ENCODE results near the gene SEMA4G.

The SEMA4G gene

GRCh38 chr10:100969187-100970075, at the start of gene SEMA4G:
TSS of gene SEMA4G (plus strand) at chr10:100969504. CDS start at chr10:100972913, 3,409 bp downstream.
- Histone ChIP-seq H3K27ac (ENCODE audit: low read depth, low read length) (no peak within 1 kb of the TSS), H3K79me2 (ENCODE audit: control insufficient read depth, insufficient read depth, low read length, unreplicated experiment) (no peaks in the 10 kb centered on the region), H2AFZ (ENCODE audit: low read length, unreplicated experiment) (peak within 1 kb of the TSS; percentile 86), H3K4me3 (ENCODE audit: low read depth, low read length) (peak within 1 kb of the TSS; percentile 75), H3K36me3 (ENCODE audit: insufficient read depth, low read length) (peaks cover 3% of the 10 kb centered on the region; the same call in 1 of the 2 replicates), H3K27me3 (ENCODE audit: insufficient read depth, low read length) (no peaks in the 10 kb centered on the region), H3K4me1 (ENCODE audit: control insufficient read depth, insufficient read depth, low read length, unreplicated experiment) (peaks cover 3% of the 10 kb centered on the region)

- no peaks in the 10 kb centered on the region for H3K4me1 ChIP-seq (ENCODE audit: control insufficient read depth, insufficient read depth, low read length, unreplicated experiment)
- no peak overlapping the region for H3K4me3 ChIP-seq (ENCODE audit: low read depth, low read length)
- peaks cover 54% of the 10 kb centered on the region for H3K36me3 ChIP-seq (ENCODE audit: insufficient read depth, low read length)
- no peak overlapping the region for H3K27ac ChIP-seq (ENCODE audit: low read depth, low read length)
- no peak overlapping the region for H2AFZ ChIP-seq (ENCODE audit: low read length, unreplicated experiment)
- no peaks in the 10 kb centered on the region for H3K27me3 ChIP-seq (ENCODE audit: insufficient read depth, low read length)
- H3K79me2 ChIP-seq (ENCODE audit: control insufficient read depth, insufficient read depth, low read length, unreplicated experiment): no peaks in the 10 kb centered on the region
These were observed 45.7 kb upstream of the SEMA4G start for GRCh38 chr10:100923580-100923979.

DNA sequence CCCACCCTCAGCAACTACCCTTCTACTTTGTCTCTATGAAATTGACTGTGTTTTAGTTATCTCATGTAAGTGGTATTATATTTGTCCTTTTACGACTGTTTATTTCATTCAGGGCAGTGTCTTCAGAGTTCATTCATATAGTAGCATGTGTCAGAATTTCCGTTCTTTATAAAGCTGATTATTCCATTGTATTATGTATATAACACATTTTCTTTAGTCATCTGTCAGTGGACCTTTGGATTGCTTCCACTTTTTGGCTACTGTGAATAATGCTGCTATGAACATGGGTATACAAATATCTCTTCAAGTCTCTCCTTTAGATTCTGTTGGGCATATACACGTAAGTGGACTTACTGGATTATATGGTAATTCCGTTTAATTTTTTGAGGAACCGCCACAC, 42.0 kb upstream of the SEMA4G start:
- Histone ChIP-seq H3K27ac (ENCODE audit: low read depth, low read length) (no peak overlapping the region), H3K27me3 (ENCODE audit: insufficient read depth, low read length) (no peaks in the 10 kb centered on the region), H3K36me3 (ENCODE audit: insufficient read depth, low read length) (peaks cover 65% of the 10 kb centered on the region), H2AFZ (ENCODE audit: low read length, unreplicated experiment) (no peak overlapping the region), H3K79me2 (ENCODE audit: control insufficient read depth, insufficient read depth, low read length, unreplicated experiment) (no peaks in the 10 kb centered on the region), H3K4me1 (ENCODE audit: control insufficient read depth, insufficient read depth, low read length, unreplicated experiment) (no peaks in the 10 kb centered on the region), H3K4me3 (ENCODE audit: low read depth, low read length) (no peak overlapping the region)

DNA sequence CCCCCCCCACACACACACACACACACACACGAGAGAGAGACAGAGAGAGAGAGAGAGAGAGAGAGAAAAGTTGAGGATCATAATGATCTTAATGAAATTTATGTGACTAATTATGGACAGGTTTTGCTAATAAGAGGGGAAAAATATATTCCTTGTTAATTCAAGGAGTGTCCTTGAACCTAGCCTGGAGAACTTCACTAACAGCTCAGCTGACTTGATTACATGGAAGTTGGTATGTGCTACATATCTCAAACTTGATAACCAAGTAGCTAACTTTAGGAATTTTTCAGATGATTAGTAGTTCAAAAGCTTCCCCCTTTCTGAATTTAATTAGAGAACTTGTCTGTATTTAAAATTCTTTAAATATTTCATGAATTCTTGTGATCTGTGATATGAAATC, 41.3 kb upstream of the SEMA4G start:
- no peak overlapping the region for H3K27ac ChIP-seq (ENCODE audit: low read depth, low read length)
- no peak overlapping the region for H2AFZ ChIP-seq (ENCODE audit: low read length, unreplicated experiment)
- H3K4me1 ChIP-seq (ENCODE audit: control insufficient read depth, insufficient read depth, low read length, unreplicated experiment): no peaks in the 10 kb centered on the region
- peaks cover 68% of the 10 kb centered on the region for H3K36me3 ChIP-seq (ENCODE audit: insufficient read depth, low read length)
- no peaks in the 10 kb centered on the region for H3K79me2 ChIP-seq (ENCODE audit: control insufficient read depth, insufficient read depth, low read length, unreplicated experiment)
- H3K4me3 ChIP-seq (ENCODE audit: low read depth, low read length): no peak overlapping the region
- H3K27me3 ChIP-seq (ENCODE audit: insufficient read depth, low read length): no peaks in the 10 kb centered on the region

GRCh38 chr10:100930368-100930767, 38.9 kb upstream of the SEMA4G start:
- no peak overlapping the region for H2AFZ ChIP-seq (ENCODE audit: low read length, unreplicated experiment)
- H3K27me3 ChIP-seq (ENCODE audit: insufficient read depth, low read length): no peaks in the 10 kb centered on the region
- H3K4me3 ChIP-seq (ENCODE audit: low read depth, low read length): no peak overlapping the region
- no peak overlapping the region for H3K27ac ChIP-seq (ENCODE audit: low read depth, low read length)
- no peaks in the 10 kb centered on the region for H3K4me1 ChIP-seq (ENCODE audit: control insufficient read depth, insufficient read depth, low read length, unreplicated experiment)
- H3K36me3 ChIP-seq (ENCODE audit: insufficient read depth, low read length): peaks cover 59% of the 10 kb centered on the region
- H3K79me2 ChIP-seq (ENCODE audit: control insufficient read depth, insufficient read depth, low read length, unreplicated experiment): no peaks in the 10 kb centered on the region

DNA sequence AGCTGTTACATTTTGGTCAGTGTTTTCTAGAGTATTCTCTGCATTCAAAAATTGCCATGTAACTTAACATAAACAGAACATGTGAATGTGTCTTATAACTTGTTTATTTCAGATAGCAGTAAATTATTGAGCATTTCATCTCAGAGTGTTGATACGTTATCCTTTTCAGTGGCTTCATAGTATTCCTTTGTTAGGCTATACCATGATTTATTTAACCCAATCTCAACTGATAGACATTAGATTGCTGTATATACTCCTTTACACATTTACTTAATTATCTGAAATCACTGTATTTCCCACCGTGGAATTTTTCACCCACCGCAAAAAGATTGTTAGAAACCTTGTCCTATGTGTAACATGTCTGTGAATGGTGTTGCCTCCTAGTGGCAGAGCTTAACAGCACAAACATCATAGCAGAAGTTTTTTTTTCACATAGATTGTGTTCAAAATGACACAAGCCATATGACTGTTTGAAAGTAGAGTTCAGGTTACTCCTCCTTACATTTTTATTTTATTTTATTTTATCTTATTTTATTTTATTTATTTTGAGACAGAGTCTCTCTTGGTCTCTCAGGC, 35.1 kb upstream of the SEMA4G start:
- H3K36me3 ChIP-seq (ENCODE audit: insufficient read depth, low read length): peaks cover 42% of the 10 kb centered on the region
- H3K27ac ChIP-seq (ENCODE audit: low read depth, low read length): no peak overlapping the region
- H2AFZ ChIP-seq (ENCODE audit: low read length, unreplicated experiment): no peak overlapping the region
- H3K4me3 ChIP-seq (ENCODE audit: low read depth, low read length): no peak overlapping the region
- no peaks in the 10 kb centered on the region for H3K79me2 ChIP-seq (ENCODE audit: control insufficient read depth, insufficient read depth, low read length, unreplicated experiment)
- no peaks in the 10 kb centered on the region for H3K27me3 ChIP-seq (ENCODE audit: insufficient read depth, low read length)
- H3K4me1 ChIP-seq (ENCODE audit: control insufficient read depth, insufficient read depth, low read length, unreplicated experiment): no peaks in the 10 kb centered on the region

DNA sequence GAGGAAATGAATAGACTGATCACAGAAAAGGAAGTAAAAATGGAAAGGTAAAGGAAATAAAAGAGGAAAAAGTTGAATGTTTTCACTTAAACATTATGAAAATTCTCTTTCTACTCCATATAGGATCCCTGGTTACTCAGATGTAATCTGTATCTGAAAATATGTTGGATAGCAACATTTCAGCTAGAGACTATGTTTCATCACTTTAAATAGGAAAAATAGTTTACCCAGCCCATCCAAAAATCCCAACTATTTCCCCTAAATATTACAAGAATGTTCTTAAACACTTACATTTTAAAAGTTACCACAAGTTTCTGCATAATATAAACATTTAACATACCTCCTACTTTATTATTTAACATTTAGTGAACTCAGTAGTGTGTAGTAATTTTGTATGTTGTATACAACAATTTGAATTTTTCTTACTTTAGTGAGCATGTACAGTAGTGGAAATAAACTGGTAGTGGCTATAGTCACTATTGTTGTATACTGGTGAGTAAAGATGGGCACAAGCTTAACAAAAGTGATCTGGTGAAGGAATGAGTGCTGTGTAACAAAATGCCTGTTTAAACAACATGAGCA, 29.4 kb upstream of the SEMA4G start:
- no peaks in the 10 kb centered on the region for H3K27me3 ChIP-seq (ENCODE audit: insufficient read depth, low read length)
- no peak overlapping the region for H3K4me3 ChIP-seq (ENCODE audit: low read depth, low read length)
- peaks cover 41% of the 10 kb centered on the region for H3K36me3 ChIP-seq (ENCODE audit: insufficient read depth, low read length)
- no peaks in the 10 kb centered on the region for H3K79me2 ChIP-seq (ENCODE audit: control insufficient read depth, insufficient read depth, low read length, unreplicated experiment)
- H3K27ac ChIP-seq (ENCODE audit: low read depth, low read length): no peak overlapping the region
- H3K4me1 ChIP-seq (ENCODE audit: control insufficient read depth, insufficient read depth, low read length, unreplicated experiment): no peaks in the 10 kb centered on the region
- H2AFZ ChIP-seq (ENCODE audit: low read length, unreplicated experiment): no peak overlapping the region

DNA sequence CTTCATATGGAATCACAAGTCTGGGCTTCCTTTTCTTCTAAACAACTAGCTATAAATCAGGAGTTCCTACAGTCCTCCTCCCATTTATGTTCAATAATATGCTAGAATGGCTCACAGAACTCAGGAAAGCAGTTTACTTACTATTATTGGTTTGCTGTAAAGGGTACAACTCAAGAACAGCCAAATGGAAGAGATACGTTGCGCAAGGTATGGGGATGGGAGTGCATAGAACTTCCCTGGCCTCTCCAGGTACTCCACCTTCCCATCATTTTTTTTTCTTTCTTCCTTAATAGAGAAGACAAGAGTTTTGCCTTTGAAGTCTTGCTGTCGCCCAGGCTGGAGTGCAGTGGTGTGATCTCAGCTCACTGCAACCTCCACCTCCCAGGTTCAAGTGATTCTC, 27.1 kb upstream of the SEMA4G start:
- no peak overlapping the region for H3K4me3 ChIP-seq (ENCODE audit: low read depth, low read length)
- no peaks in the 10 kb centered on the region for H3K79me2 ChIP-seq (ENCODE audit: control insufficient read depth, insufficient read depth, low read length, unreplicated experiment)
- no peaks in the 10 kb centered on the region for H3K4me1 ChIP-seq (ENCODE audit: control insufficient read depth, insufficient read depth, low read length, unreplicated experiment)
- no peak overlapping the region for H2AFZ ChIP-seq (ENCODE audit: low read length, unreplicated experiment)
- peaks cover 51% of the 10 kb centered on the region for H3K36me3 ChIP-seq (ENCODE audit: insufficient read depth, low read length)
- no peak overlapping the region for H3K27ac ChIP-seq (ENCODE audit: low read depth, low read length)
- H3K27me3 ChIP-seq (ENCODE audit: insufficient read depth, low read length): no peaks in the 10 kb centered on the region

GRCh38 chr10:100943508-100943907, 25.8 kb upstream of the SEMA4G start:
- H3K4me3 ChIP-seq (ENCODE audit: low read depth, low read length): no peak overlapping the region
- H3K36me3 ChIP-seq (ENCODE audit: insufficient read depth, low read length): peaks cover 54% of the 10 kb centered on the region
- H3K27ac ChIP-seq (ENCODE audit: low read depth, low read length): no peak overlapping the region
- no peaks in the 10 kb centered on the region for H3K4me1 ChIP-seq (ENCODE audit: control insufficient read depth, insufficient read depth, low read length, unreplicated experiment)
- no peaks in the 10 kb centered on the region for H3K27me3 ChIP-seq (ENCODE audit: insufficient read depth, low read length)
- H2AFZ ChIP-seq (ENCODE audit: low read length, unreplicated experiment): no peak overlapping the region
- H3K79me2 ChIP-seq (ENCODE audit: control insufficient read depth, insufficient read depth, low read length, unreplicated experiment): no peaks in the 10 kb centered on the region

- no peak overlapping the region for H3K4me3 ChIP-seq (ENCODE audit: low read depth, low read length)
- no peaks in the 10 kb centered on the region for H3K27me3 ChIP-seq (ENCODE audit: insufficient read depth, low read length)
- H3K4me1 ChIP-seq (ENCODE audit: control insufficient read depth, insufficient read depth, low read length, unreplicated experiment): no peaks in the 10 kb centered on the region
- no peak overlapping the region for H2AFZ ChIP-seq (ENCODE audit: low read length, unreplicated experiment)
- no peak overlapping the region for H3K27ac ChIP-seq (ENCODE audit: low read depth, low read length)
- no peaks in the 10 kb centered on the region for H3K79me2 ChIP-seq (ENCODE audit: control insufficient read depth, insufficient read depth, low read length, unreplicated experiment)
- H3K36me3 ChIP-seq (ENCODE audit: insufficient read depth, low read length): peaks cover 52% of the 10 kb centered on the region
These were observed 23.6 kb upstream of the SEMA4G start for GRCh38 chr10:100945754-100946153.
